HCT116 (cell line): ENCODE results near the gene EPHB2. TPM values are rescaled to one million over a fixed set of nuclear protein-coding genes. Genes with fewer than 3 reads are reported as not detected.

Experiments used
- ATAC-seq: fragments of 200-7000 bp; cut with Tn5 transposase; 2 replicates; pipeline ENCODE4 v1.9.1; 2020; ENCODE audit warnings: mild to moderate bottlenecking, moderate library complexity
- BruUV-seq: library from RNA; stranded (reverse); fragments of 400-500 nt; replicated peaks from 2 replicates; lab custom pipeline; 2021; lab: Mats Ljungman, UMichigan
- CTCF ChIA-PET: fragments of 300-600 bp; sonication (Branson Sonifier 250); formaldehyde crosslinking; loops from one replicate; lab custom pipeline; 2021; ENCODE audit warnings: antibody characterized with exemption; lab: Charles Lee
- POLR2A ChIA-PET: fragments of 300-600, 350-600 bp; sonication (Branson Sonifier 250); formaldehyde crosslinking; loops from one replicate; lab custom pipeline; 2021; ENCODE audit warnings: antibody characterized with exemption; lab: Charles Lee
- RAD21 ChIA-PET, 2 experiments: fragments of 300-600 bp; sonication (Branson Sonifier 250); formaldehyde crosslinking; loops; one replicate each; lab custom pipeline; 2023; ENCODE audit warnings: low total read pairs in 2 of 2; ENCODE audit not compliant: uncharacterized antibody in 2 of 2, unreplicated experiment in 2 of 2, low non-redundant PET in 1 of 2; lab: Charles Lee
- DNase-seq: peaks from one replicate; pipeline ENCODE4 v3.0.0-alpha.2; 2010; ENCODE audit warnings: low read depth, low spot score
- H2AFZ ChIP-seq: fragments of 200-600 bp; shearing (Covaris generic), sonication (generic); 2 replicates; pipeline ENCODE4 v1.6.1; 2017; ENCODE audit warnings: low read depth, mixed run types, mixed read lengths, antibody characterized with exemption, low read length; ENCODE audit not compliant: poor library complexity, severe bottlenecking
- H3K27ac ChIP-seq: 2 replicates; pipeline ENCODE4 v1.5.1; 2012; ENCODE audit warnings: low read depth, low read length
- H3K27me3 ChIP-seq: fragments of 200-600 bp; sonication (generic); 2 replicates; pipeline ENCODE4 v1.6.1; 2016; ENCODE audit warnings: mixed run types, low read length, mixed read lengths; ENCODE audit not compliant: insufficient read depth
- H3K36me3 ChIP-seq, 2 experiments: fragments of 200-500 bp in 1 of 2; fragments of 200-600 bp in 1 of 2; sonication (Bioruptor generic) in 1 of 2; sonication (generic) in 1 of 2; 2 replicates each; pipeline versions ENCODE4 v1.5.1 to v1.6.1; 2014 to 2016; ENCODE audit warnings: low read length in 2 of 2, inconsistent platforms in 1 of 2, mixed read lengths in 1 of 2, mixed run types in 1 of 2; ENCODE audit not compliant: insufficient read depth in 2 of 2, control insufficient read depth in 1 of 2
- H3K4me1 ChIP-seq, 2 experiments: fragments of 200-600 bp in 1 of 2; sonication (generic) in 1 of 2; 2 replicates each; pipeline versions ENCODE4 v1.5.1 to v1.6.1; 2012 to 2017; ENCODE audit warnings: low read length in 2 of 2, inconsistent platforms in 1 of 2, mild to moderate bottlenecking in 1 of 2, mixed read lengths in 1 of 2, mixed run types in 1 of 2, moderate library complexity in 1 of 2; ENCODE audit not compliant: insufficient read depth in 2 of 2, control insufficient read depth in 1 of 2
- H3K4me2 ChIP-seq: fragments of 200-600 bp; sonication (generic); 2 replicates; pipeline ENCODE4 v1.6.1; 2017; ENCODE audit warnings: mixed run types, low read length, mixed read lengths
- H3K4me3 ChIP-seq, 2 experiments: fragments of 200-600 bp in 1 of 2; sonication (generic) in 1 of 2; replicated peaks in 1 of 2; 2 replicates each; pipeline ENCODE4 v1.5.1; 2011 to 2016; ENCODE audit warnings: low read length in 2 of 2, control low read depth in 1 of 2, low read depth in 1 of 2, mild to moderate bottlenecking in 1 of 2, mixed read lengths in 1 of 2, mixed run types in 1 of 2
- H3K79me2 ChIP-seq: fragments of 200-600 bp; sonication (generic); 2 replicates; pipeline ENCODE4 v1.6.1; 2017; ENCODE audit warnings: mild to moderate bottlenecking, mixed run types, low read length, moderate library complexity, mixed read lengths; ENCODE audit not compliant: insufficient read depth
- H3K9ac ChIP-seq: fragments of 200-600 bp; sonication (generic); 2 replicates; pipeline ENCODE4 v1.6.1; 2016; ENCODE audit warnings: low read length, mixed read lengths
- H3K9me2 ChIP-seq: fragments of 200-600 bp; sonication (generic), shearing (Covaris generic); 2 replicates; pipeline ENCODE4 v1.6.1; 2017; ENCODE audit warnings: mixed run types, mild to moderate bottlenecking, moderate library complexity; ENCODE audit not compliant: insufficient read depth
- H3K9me3 ChIP-seq, 2 experiments: fragments of 200-500 bp in 1 of 2; fragments of 200-600 bp in 1 of 2; sonication (Bioruptor generic) in 1 of 2; sonication (generic) in 1 of 2; 2 replicates each; pipeline ENCODE4 v1.6.1; 2014 to 2017; ENCODE audit warnings: low read length in 2 of 2, mixed read lengths in 2 of 2, inconsistent platforms in 1 of 2, low read depth in 1 of 2, mild to moderate bottlenecking in 1 of 2, mixed run types in 1 of 2, moderate library complexity in 1 of 2; ENCODE audit not compliant: control insufficient read depth in 1 of 2, insufficient read depth in 1 of 2
- H4K20me1 ChIP-seq: fragments of 200-600 bp; sonication (generic), shearing (Covaris generic); 2 replicates; pipeline ENCODE4 v1.6.1; 2017; ENCODE audit warnings: mixed run types, mild to moderate bottlenecking, moderate library complexity; ENCODE audit not compliant: insufficient read depth
- ATF3 ChIP-seq: IDR thresholded peaks from 2 replicates; pipeline ENCODE4 v1.6.1; 2012
- CBX3 ChIP-seq: IDR thresholded peaks from 2 replicates; pipeline ENCODE4 v1.6.1; 2012; ENCODE audit warnings: low read depth
- CEBPB ChIP-seq: IDR thresholded peaks from 2 replicates; pipeline ENCODE4 v1.6.1; 2012; ENCODE audit warnings: low read depth
- EGR1 ChIP-seq: IDR thresholded peaks from 2 replicates; pipeline ENCODE4 v1.6.1; 2012; ENCODE audit warnings: low read depth
- ELF1 ChIP-seq: IDR thresholded peaks from 2 replicates; pipeline ENCODE4 v1.6.1; 2012; ENCODE audit warnings: low read depth, borderline replicate concordance
- EZH2 ChIP-seq: fragments of 200-600 bp; sonication (generic); IDR thresholded peaks from 2 replicates; pipeline ENCODE4 v1.6.1; 2017; ENCODE audit warnings: antibody characterized with exemption, mixed run types
- EZH2phosphoT487 ChIP-seq: fragments of 200-600 bp; IDR thresholded peaks from 2 replicates; pipeline ENCODE4 v1.6.1; 2018; ENCODE audit warnings: antibody characterized with exemption, borderline replicate concordance
- JUND ChIP-seq: IDR thresholded peaks from 2 replicates; pipeline ENCODE4 v1.6.1; 2012
- POLR2A ChIP-seq: IDR thresholded peaks from 2 replicates; pipeline ENCODE4 v1.7.0; 2011; ENCODE audit warnings: borderline replicate concordance; ENCODE audit not compliant: insufficient read depth, insufficient read length; ENCODE audit errors: extremely low read depth
- POLR2AphosphoS5 ChIP-seq: IDR thresholded peaks from 2 replicates; pipeline ENCODE4 v1.6.1; 2011; ENCODE audit warnings: mild to moderate bottlenecking, low read depth, low read length, moderate library complexity
- RAD21 ChIP-seq: IDR thresholded peaks from 2 replicates; pipeline ENCODE4 v1.6.1; 2012; ENCODE audit warnings: low read depth, mild to moderate bottlenecking
- SIN3A ChIP-seq: IDR thresholded peaks from 2 replicates; pipeline ENCODE4 v1.6.1; 2012; ENCODE audit warnings: low read depth
- SRF ChIP-seq: IDR thresholded peaks from 2 replicates; pipeline ENCODE4 v1.6.1; 2012; ENCODE audit warnings: low read depth
- YY1 ChIP-seq: IDR thresholded peaks from 2 replicates; pipeline ENCODE4 v1.6.1; 2011; ENCODE audit warnings: low read length, low read depth, moderate library complexity, mild to moderate bottlenecking; ENCODE audit not compliant: insufficient replicate concordance; ENCODE audit errors: extremely low read depth
- ZFX ChIP-seq: fragments of 450-650 bp; IDR thresholded peaks from 2 replicates; pipeline ENCODE4 v1.6.1; 2017
- ZNF274 ChIP-seq: fragments of 200-500 bp; sonication (Bioruptor generic); IDR thresholded peaks from 2 replicates; pipeline ENCODE4 v1.6.1; 2014; ENCODE audit warnings: mild to moderate bottlenecking, low read depth, low read length, inconsistent platforms
- intact Hi-C: fragments of 100-400 bp; cut with micrococcal nuclease; formaldehyde crosslinking; loops from 2 replicates; pipeline ENCODE4 v1.10.0; 2022
- total RNA-seq: library from RNA; stranded (reverse); gene quantifications from one replicate; pipeline ENCODE4 v1.2.1, GENCODE V29; 2021; ENCODE audit not compliant: unreplicated experiment
- TF ChIP-seq, protein P1 (sequence below): IDR thresholded peaks from 2 replicates; pipeline ENCODE4 v1.6.1; 2011; ENCODE audit warnings: mild to moderate bottlenecking, low read length, moderate library complexity; ENCODE audit not compliant: insufficient replicate concordance; ENCODE audit errors: extremely low read depth
- TF ChIP-seq, protein P2 (sequence below): IDR thresholded peaks from 2 replicates; pipeline ENCODE4 v1.6.1; 2012
- TF ChIP-seq, protein P3 (sequence below): IDR thresholded peaks from 2 replicates; pipeline ENCODE4 v1.6.1; 2012; ENCODE audit warnings: low read depth
- TF ChIP-seq, protein P4 (sequence below), 3 experiments: fragments of 200-600 bp in 1 of 3; sonication (generic) in 1 of 3; IDR thresholded peaks in 2 of 3; conservative IDR thresholded peaks in 1 of 3; 2 replicates each; pipeline ENCODE4 v1.5.1; 2012 to 2017; ENCODE audit warnings: low read depth in 2 of 3, low read length in 2 of 3, antibody characterized with exemption in 1 of 3, borderline replicate concordance in 1 of 3, control low read depth in 1 of 3, mild to moderate bottlenecking in 1 of 3, mixed read lengths in 1 of 3, mixed run types in 1 of 3, moderate library complexity in 1 of 3; ENCODE audit not compliant: insufficient read depth in 1 of 3

The EPHB2 gene
- total RNA-seq, 1 experiment from 2014 or later, result 19.5 TPM

GRCh38 chr1:22775478-22775877, 64.8 kb downstream of the EPHB2 start:
- Histone ChIP-seq H2AFZ (no peak overlapping the region), H3K9me2 (no peaks in the 10 kb centered on the region), H4K20me1 (no peaks in the 10 kb centered on the region), H3K9me3 (no peaks in the 10 kb centered on the region), H3K4me1 (peaks cover 0 to 10% of the 10 kb centered on the region in 2 experiments; a peak in 2 of 4 replicates), H3K27ac (no peak overlapping the region), H3K36me3 (no peaks in the 10 kb centered on the region), H3K79me2 (no peaks in the 10 kb centered on the region)
- BruUV-seq, result no TSS peak
- intact Hi-C loops, result no loop called here
- ChIA-PET POLR2A (no interaction called here), CTCF (no interaction called here)
- ATAC-seq, result no peak
- DNase-seq, result no peak
- TF ChIP-seq EGR1, result no peak
- TF ChIP-seq EZH2, result no peak
- TF ChIP-seq, protein P1, sequence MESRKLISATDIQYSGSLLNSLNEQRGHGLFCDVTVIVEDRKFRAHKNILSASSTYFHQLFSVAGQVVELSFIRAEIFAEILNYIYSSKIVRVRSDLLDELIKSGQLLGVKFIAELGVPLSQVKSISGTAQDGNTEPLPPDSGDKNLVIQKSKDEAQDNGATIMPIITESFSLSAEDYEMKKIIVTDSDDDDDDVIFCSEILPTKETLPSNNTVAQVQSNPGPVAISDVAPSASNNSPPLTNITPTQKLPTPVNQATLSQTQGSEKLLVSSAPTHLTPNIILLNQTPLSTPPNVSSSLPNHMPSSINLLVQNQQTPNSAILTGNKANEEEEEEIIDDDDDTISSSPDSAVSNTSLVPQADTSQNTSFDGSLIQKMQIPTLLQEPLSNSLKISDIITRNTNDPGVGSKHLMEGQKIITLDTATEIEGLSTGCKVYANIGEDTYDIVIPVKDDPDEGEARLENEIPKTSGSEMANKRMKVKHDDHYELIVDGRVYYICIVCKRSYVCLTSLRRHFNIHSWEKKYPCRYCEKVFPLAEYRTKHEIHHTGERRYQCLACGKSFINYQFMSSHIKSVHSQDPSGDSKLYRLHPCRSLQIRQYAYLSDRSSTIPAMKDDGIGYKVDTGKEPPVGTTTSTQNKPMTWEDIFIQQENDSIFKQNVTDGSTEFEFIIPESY, result no peak
- no peak for TF ChIP-seq ZNF274
- TF ChIP-seq RAD21, result no peak
- TF ChIP-seq ATF3, result no peak
- TF ChIP-seq POLR2A, result no peak
- no peak for TF ChIP-seq SIN3A
- TF ChIP-seq EZH2phosphoT487, result no peak
- TF ChIP-seq, protein P2, sequence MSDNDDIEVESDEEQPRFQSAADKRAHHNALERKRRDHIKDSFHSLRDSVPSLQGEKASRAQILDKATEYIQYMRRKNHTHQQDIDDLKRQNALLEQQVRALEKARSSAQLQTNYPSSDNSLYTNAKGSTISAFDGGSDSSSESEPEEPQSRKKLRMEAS, result no peak
- no peak for TF ChIP-seq YY1
- TF ChIP-seq ZFX, result no peak
- TF ChIP-seq ELF1, result no peak
- TF ChIP-seq, protein P3, sequence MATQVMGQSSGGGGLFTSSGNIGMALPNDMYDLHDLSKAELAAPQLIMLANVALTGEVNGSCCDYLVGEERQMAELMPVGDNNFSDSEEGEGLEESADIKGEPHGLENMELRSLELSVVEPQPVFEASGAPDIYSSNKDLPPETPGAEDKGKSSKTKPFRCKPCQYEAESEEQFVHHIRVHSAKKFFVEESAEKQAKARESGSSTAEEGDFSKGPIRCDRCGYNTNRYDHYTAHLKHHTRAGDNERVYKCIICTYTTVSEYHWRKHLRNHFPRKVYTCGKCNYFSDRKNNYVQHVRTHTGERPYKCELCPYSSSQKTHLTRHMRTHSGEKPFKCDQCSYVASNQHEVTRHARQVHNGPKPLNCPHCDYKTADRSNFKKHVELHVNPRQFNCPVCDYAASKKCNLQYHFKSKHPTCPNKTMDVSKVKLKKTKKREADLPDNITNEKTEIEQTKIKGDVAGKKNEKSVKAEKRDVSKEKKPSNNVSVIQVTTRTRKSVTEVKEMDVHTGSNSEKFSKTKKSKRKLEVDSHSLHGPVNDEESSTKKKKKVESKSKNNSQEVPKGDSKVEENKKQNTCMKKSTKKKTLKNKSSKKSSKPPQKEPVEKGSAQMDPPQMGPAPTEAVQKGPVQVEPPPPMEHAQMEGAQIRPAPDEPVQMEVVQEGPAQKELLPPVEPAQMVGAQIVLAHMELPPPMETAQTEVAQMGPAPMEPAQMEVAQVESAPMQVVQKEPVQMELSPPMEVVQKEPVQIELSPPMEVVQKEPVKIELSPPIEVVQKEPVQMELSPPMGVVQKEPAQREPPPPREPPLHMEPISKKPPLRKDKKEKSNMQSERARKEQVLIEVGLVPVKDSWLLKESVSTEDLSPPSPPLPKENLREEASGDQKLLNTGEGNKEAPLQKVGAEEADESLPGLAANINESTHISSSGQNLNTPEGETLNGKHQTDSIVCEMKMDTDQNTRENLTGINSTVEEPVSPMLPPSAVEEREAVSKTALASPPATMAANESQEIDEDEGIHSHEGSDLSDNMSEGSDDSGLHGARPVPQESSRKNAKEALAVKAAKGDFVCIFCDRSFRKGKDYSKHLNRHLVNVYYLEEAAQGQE, result no peak
- TF ChIP-seq CBX3, result no peak
- TF ChIP-seq JUND, result no peak
- TF ChIP-seq, protein P4, sequence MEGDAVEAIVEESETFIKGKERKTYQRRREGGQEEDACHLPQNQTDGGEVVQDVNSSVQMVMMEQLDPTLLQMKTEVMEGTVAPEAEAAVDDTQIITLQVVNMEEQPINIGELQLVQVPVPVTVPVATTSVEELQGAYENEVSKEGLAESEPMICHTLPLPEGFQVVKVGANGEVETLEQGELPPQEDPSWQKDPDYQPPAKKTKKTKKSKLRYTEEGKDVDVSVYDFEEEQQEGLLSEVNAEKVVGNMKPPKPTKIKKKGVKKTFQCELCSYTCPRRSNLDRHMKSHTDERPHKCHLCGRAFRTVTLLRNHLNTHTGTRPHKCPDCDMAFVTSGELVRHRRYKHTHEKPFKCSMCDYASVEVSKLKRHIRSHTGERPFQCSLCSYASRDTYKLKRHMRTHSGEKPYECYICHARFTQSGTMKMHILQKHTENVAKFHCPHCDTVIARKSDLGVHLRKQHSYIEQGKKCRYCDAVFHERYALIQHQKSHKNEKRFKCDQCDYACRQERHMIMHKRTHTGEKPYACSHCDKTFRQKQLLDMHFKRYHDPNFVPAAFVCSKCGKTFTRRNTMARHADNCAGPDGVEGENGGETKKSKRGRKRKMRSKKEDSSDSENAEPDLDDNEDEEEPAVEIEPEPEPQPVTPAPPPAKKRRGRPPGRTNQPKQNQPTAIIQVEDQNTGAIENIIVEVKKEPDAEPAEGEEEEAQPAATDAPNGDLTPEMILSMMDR (IDR thresholded peaks at IDR 0.05 in 2 of 3, conservative IDR thresholded peaks at IDR 0.05 in 1 of 3; ENCODE audit: borderline replicate concordance in 1 of 3, insufficient read depth in 1 of 3, low read depth in 2 of 3, low read length in 2 of 3), result no peak
- no peak for TF ChIP-seq CEBPB
- TF ChIP-seq SRF, result no peak
- TF ChIP-seq POLR2AphosphoS5, result no peak
- TF ChIP-seq, all 23 proteins: peak for 0
- Histone ChIP-seq H3K4me3 (no peak overlapping the region), H3K27me3 (no peaks in the 10 kb centered on the region), H3K4me2 (no peak overlapping the region), H3K9ac (no peak overlapping the region)
- RAD21 ChIA-PET, result no interaction called here
